Measurements from ENCODE around the gene TIGD6. TPM values are rescaled to one million over a fixed set of nuclear protein-coding genes. Genes with fewer than 3 reads are reported as not detected.

The TIGD6 gene
- total and polyA plus RNA-seq, 4 donors, result 1.3 to 2.9 (median 2.1) TPM

GRCh38 chr5:149961186-149961685 is 39.2 kb downstream of the TIGD6 start:
- Histone ChIP-seq H3K36me3 (ENCODE audit: control insufficient read depth in 4 of 4, insufficient read depth in 3 of 4, low read depth in 1 of 4, low read length in 3 of 4) (no peaks in the 10 kb centered on the region), H3K9me3 (ENCODE audit: control insufficient read depth in 4 of 4, low read length in 3 of 4) (no peaks in the 10 kb centered on the region), H3K4me3 (ENCODE audit: low read depth in 1 of 3, low read length in 3 of 3) (peak overlapping the region; percentile 61 to 68 (median 65)), H3K27me3 (ENCODE audit: control insufficient read depth in 4 of 4, insufficient read depth in 4 of 4, low read length in 3 of 4) (no peaks in the 10 kb centered on the region), H3K27ac (ENCODE audit: low read depth in 1 of 2, low read length in 2 of 2) (no peak overlapping the region), H3K9ac (ENCODE audit: low read depth in 1 of 2, low read length in 2 of 2) (peak overlapping the region in 1 of 2 donors; percentile 31), H3K4me1 (ENCODE audit: control insufficient read depth in 4 of 4, insufficient read depth in 4 of 4, low read length in 3 of 4) (peaks cover 0 to 11% (median 6%) of the 10 kb centered on the region in 4 donors)
- DNase-seq (ENCODE audit: low spot score), result no peak
- TF ChIP-seq SP1 (IDR thresholded peaks at IDR 0.05) (no peak), YY1 (IDR thresholded peaks at IDR 0.05) (no peak), TAF1 (conservative IDR thresholded peaks at IDR 0.05) (no peak), EGR1 (IDR thresholded peaks at IDR 0.05; ENCODE audit: low read depth in 2 of 2) (no peak), HNF4G (IDR thresholded peaks at IDR 0.05) (no peak), FOXA1 (IDR thresholded peaks at IDR 0.05) (no peak)
- 19% methylated on average over 23 of the region's 23 CpGs for WGBS

- Histone ChIP-seq H3K9me3 (ENCODE audit: control insufficient read depth in 4 of 4, low read length in 3 of 4) (no peaks in the 10 kb centered on the region), H3K27ac (ENCODE audit: low read depth in 1 of 2, low read length in 2 of 2) (peak within 1 kb of the TSS; percentile 46 to 47), H3K4me3 (ENCODE audit: low read depth in 1 of 3, low read length in 3 of 3) (peak within 1 kb of the TSS; percentile 65 to 68 (median 67)), H3K27me3 (ENCODE audit: control insufficient read depth in 4 of 4, insufficient read depth in 4 of 4, low read length in 3 of 4) (no peaks in the 10 kb centered on the region), H3K9ac (ENCODE audit: low read depth in 1 of 2, low read length in 2 of 2) (peak within 1 kb of the TSS; percentile 31 to 60), H3K36me3 (ENCODE audit: control insufficient read depth in 4 of 4, insufficient read depth in 3 of 4, low read depth in 1 of 4, low read length in 3 of 4) (no peaks in the 10 kb centered on the region), H3K4me1 (ENCODE audit: control insufficient read depth in 4 of 4, insufficient read depth in 4 of 4, low read length in 3 of 4) (peaks cover 0 to 11% (median 6%) of the 10 kb centered on the region in 4 donors)
- WGBS, result under 1% methylated on average over 84 of the region's 84 CpGs
- DNase-seq (ENCODE audit: low spot score), result peak; percentile 95
- TF ChIP-seq GABPA (IDR thresholded peaks at IDR 0.05 in 1 of 2, conservative IDR thresholded peaks at IDR 0.05 in 1 of 2) (peak in 1 of 2 donors; percentile 76), ZBTB33 (IDR thresholded peaks at IDR 0.05) (no peak), CTCF (IDR thresholded peaks at IDR 0.05; ENCODE audit: low read depth, low read length, missing input control) (no peak), FOXA2 (IDR thresholded peaks at IDR 0.05) (peak; percentile 39), JUND (IDR thresholded peaks at IDR 0.05) (no peak), REST (IDR thresholded peaks at IDR 0.05) (peak; percentile 79), SP1 (IDR thresholded peaks at IDR 0.05) (peak; percentile 92), YY1 (IDR thresholded peaks at IDR 0.05) (peak; percentile 81), ATF3 (IDR thresholded peaks at IDR 0.05) (no peak), TAF1 (conservative IDR thresholded peaks at IDR 0.05) (peak; percentile 61), NR2F2 (IDR thresholded peaks at IDR 0.05) (peak; percentile 23), RXRA (IDR thresholded peaks at IDR 0.05) (peak in 1 of 2 donors; percentile 37), MAX (IDR thresholded peaks at IDR 0.05) (peak; percentile 38), RAD21 (IDR thresholded peaks at IDR 0.05) (peak in 1 of 2 donors; percentile 18), FOXA1 (IDR thresholded peaks at IDR 0.05) (peak; percentile 31), EGR1 (IDR thresholded peaks at IDR 0.05; ENCODE audit: low read depth in 2 of 2) (no peak), HNF4A (conservative IDR thresholded peaks at IDR 0.05) (no peak), HNF4G (IDR thresholded peaks at IDR 0.05) (no peak)
Measured at GRCh38 chr5:149960272-149961185, 39.9 kb downstream of the TIGD6 start, which contains the start of gene SLC26A2. SLC26A2 (plus strand) TSS chr5:149960758; CDS start chr5:149977653, 16,895 bp downstream.
